NCI-H128 (cell line): ENCODE data around the gene CCL21.

Source experiments
- DNase-seq: peaks from one replicate; lab custom pipeline; 2025; ENCODE audit not compliant: unreplicated experiment; lab: John Stamatoyannopoulos, UW

CCL21 gene

GRCh38 chr9:34709196-34709978 lies 549 bp downstream of the CCL21 start:
- DNase-seq, result no peak

DNA sequence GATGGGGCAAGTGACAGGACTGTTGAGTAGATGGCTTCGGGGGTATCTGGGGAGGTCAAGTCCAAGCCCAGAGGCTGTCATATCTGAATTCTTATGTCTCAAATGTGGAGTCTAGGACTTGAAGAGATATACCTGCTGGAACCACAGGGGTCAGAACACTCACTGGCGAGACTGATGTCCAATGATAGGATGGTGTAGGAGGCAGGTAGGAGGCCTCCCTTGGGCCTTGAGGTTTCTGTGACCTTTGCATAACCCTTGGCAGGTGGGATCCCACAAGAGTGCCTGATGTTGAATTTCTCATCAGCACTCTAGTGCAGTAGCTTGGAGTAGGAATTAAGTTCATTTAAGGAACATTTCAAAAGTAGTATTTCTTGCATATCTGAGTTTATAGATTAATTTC lies 2.8 kb downstream of the CCL21 start:
- DNase-seq, result no peak

DNA sequence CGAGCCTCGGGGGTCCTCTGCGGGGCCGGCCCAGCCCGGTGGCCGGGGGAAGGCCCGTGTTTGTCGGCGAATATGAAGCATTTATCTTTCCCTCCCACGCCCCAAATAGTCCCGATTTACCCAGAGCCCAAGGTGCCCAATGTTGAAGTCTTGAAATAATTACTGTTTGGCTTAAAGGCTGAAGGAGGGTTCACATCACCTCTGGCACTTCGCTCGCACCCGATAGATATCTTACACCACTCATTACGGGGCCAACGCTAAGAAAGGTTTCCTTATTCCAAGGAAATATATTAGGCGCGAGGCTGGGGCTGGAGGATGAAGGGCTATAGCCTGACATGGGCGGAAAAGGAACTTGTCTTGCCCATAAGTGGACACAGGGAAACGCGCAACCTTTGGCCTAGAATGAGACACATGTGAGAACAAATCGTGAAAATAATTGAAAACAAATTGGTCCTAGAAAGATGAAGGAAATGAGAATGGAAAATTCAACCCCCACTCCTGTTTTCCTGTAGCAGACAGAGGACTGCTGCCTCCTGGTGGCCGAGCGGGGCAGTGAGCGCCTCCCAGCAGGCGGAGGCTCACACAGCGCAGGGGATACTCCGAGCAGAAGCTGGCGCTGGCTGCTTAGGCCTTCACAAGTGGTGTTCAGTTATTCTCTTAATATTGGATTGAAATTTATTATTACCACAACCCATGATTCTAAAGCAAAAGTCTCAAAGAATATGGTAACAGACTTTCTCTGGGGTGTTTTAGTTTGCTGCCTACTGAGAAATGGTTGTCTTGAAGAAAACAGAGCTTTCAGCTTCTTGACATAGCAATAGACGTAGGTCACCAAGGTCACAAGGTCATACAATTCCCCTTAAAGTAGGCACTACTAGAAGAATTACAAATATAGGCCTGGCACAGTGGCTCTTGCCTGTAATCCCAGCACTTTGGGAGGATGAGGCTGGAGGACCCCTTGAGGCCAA lies 7.9 kb downstream of the CCL21 start:
- no peak for DNase-seq

- peak; percentile 62 for DNase-seq
These were observed 8.7 kb downstream of the CCL21 start for GRCh38 chr9:34701023-34701768.

- no peak for DNase-seq
These were observed 15.1 kb downstream of the CCL21 start for GRCh38 chr9:34694811-34695210.

GRCh38 chr9:34693560-34693959 lies 16.4 kb downstream of the CCL21 start:
- DNase-seq, result no peak

- no peak for DNase-seq
These were observed 18.0 kb downstream of the CCL21 start for GRCh38 chr9:34691936-34692315.

DNA sequence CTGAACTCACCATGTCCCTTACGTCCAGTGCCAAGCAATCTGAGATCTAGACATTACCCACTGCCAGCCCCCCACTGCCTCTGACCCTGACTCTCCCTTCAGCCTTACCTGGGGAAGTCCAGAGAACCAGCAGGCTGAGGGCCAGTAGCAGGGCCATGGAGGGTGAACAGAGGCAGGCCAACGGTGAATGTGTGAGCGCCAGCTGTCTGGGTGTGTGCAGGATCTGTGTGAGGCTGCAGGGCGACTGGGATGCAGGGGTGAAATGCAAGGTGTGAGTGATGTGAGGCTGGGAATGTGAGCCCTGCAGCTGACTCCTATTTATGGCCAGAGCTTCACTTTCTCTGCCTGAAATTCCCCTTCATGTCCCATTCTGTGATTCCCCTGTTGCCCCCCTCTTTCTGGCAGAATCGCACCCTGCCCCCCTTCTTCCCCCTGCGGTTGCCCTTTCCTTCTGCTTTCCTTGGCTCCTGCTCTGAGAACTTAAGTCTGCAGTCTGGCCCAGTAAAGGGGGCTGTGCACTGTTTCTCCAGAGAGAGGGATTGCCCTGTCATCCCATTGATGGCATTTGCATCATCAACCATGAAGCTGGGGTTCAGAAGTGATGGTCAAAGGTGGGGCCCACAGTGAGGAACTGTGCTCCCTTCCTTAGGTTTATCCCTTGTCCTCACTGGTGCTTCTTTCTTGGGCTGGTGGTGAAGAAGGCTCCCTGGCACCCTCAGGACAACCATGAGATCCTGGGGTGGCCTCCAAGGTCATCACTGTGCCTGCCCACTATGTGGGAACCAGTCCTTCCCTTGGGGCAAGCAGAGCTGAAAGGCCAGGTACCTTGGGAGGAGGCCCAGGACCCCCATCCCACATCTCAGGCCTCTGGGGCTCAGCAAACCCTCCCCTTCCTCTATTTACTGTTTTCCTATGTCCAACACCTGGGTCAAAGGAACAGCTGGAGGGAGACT lies 18.7 kb downstream of the CCL21 start, which contains the start of gene CCL19:
TSS of gene CCL19 (minus strand) at position 294 of the 953 bp plus-strand sequence. CDS start at position 157, 137 bp downstream.
- no peak for DNase-seq

DNA sequence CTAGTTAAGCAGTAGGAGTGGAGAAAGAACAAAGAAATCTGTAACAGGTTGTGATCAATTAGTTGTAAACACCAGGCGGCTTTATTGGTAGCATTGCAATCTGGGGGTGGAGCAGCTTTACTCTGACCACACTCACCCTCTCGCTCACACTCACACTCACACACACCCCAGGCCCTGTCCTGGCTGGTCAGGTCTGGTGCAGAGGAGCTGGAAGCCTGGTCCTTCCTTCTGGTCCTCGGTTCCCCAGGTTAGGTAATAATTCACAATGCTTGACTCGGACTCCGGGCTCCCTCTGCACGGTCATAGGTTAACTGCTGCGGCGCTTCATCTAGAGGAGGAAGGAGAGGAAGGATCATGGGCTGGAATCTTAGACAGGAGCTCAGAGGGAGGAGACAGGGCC lies 20.4 kb downstream of the CCL21 start:
- DNase-seq, result no peak

GRCh38 chr9:34689116-34689470 lies 20.8 kb downstream of the CCL21 start:
- DNase-seq, result no peak

DNA sequence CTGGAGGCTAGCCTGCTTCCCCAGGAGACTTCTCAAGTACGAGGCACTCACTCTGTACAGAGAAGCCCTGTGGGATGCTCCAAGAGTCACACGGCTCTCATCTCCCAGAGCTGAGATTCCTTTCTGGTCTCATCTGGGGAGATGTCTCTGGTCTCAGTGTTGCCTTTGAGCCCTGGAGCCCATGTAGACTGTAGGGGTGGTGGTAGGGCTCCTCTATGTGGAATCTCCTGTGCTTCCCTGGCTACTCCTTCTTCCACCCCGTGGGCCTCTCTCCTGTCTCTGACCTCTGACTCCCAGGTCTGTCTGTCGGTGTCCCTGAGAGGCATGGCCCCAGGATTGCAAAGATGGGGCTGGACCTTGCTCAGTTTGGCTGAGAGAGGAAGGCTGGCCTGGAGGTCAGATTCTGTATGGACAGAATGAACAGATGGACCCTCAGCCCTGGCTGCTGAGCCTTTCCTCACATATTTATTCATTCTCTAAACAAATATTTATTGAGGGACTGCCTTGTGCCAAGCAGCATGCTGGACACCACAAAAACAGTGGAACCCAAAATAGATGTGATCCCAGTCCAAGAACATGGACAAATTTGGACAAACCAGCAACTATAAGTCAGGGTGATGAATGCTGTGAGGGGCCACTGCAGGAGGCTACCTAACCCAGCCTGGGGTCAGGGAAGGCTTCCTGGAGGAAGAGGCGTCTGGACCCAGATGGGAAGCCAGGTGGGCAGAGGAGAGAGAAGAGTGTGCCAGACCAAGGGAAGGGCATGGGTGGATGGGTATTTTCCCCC lies 21.4 kb downstream of the CCL21 start:
- no peak for DNase-seq

DNA sequence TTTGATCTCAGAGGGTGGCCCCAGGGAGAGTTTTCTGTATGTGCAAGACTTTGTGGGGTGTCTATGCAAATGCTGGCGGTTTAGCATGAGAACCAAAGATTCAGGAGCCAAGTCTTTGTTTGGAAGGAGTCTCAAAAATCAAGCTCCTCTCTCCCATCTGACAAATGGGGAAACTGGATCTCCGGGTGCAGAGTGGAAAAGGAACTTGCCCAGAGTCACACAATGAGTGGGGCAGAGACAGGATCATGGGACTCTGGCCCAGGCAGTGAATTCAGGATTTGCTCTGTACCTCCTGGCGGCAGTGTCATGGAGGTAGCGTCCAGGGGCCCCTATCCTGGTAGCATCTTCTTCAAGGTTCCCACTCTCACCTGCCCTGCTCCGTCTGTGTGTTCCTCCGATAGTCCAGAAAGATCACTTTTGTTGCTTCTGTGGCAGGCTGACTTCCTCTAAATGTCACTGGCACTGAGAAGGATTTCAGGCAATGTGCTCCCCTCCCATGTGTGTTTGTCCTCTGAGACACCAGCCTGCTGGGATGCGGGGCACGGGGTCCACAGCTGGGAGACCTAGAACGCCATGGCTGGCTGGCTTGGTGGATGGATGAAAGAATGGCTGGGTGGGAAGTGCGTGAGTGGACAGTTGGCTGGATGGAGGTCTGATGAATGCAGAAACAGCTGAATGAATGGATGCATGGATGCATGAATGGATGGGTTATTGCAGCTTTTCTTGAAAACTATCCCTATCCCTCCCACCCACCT lies 22.5 kb downstream of the CCL21 start:
- no peak for DNase-seq

GRCh38 chr9:34686732-34687131 lies 23.2 kb downstream of the CCL21 start:
- no peak for DNase-seq

DNA sequence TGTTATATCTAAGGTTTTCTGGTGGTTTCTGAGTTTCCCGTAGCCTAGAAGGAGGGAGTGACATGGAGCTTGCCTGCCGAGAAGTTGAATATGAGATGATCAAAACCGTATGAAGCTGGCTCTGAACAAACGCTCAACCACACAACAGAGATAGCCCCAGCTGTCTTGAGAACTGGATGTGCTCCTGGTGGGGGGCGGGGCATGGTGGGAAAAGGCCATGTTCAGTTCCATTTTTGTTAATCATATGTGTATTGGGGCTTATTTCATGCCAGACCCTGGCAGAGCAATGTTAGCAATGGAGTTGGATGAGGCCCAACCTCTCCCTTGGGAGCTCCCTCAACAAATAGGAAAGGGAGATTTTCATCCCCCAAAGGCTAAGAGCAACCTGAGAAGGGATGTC lies 23.7 kb downstream of the CCL21 start:
- DNase-seq, result no peak

DNA sequence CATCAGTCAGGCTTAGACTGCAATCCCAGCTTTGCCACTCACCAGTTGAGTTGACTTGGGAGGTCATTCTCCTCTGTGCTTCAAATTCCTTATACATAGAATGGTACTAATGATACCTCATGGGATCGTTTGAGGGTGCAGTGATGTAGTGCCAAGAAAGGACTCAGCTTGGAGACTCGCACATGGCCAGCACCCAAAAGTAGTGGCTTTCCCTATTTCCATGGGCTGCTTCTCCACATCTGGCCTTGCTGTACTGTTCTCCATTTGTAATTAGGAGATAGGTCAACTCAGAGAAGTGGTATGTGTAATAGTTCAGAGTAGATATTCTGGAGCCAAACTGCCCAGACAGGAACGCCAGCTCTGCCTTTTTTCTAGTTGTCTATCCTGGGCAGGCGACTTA lies 24.3 kb downstream of the CCL21 start:
- no peak for DNase-seq

DNA sequence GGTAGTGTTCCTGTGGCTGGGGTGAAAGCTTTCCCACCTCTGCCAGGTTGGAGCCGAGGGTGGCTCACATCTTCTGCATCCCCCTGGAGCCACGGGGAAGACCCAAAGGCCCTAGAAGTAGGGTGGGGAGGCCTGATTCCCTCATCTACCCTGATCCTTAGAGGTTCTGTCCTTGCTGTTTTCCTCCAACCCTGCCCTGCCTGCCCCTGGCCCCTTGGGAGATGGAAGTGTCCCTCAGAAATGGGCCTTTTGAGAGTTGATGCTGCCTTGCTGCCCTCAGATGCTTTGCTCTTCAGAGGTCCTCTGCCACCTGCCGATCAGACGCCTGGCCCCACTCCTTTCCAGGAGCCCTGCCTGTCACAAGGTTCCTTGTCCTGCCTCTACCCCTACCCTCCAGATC lies 25.1 kb downstream of the CCL21 start:
- no peak for DNase-seq

GRCh38 chr9:34684145-34684544 lies 25.8 kb downstream of the CCL21 start:
- DNase-seq, result no peak

DNA sequence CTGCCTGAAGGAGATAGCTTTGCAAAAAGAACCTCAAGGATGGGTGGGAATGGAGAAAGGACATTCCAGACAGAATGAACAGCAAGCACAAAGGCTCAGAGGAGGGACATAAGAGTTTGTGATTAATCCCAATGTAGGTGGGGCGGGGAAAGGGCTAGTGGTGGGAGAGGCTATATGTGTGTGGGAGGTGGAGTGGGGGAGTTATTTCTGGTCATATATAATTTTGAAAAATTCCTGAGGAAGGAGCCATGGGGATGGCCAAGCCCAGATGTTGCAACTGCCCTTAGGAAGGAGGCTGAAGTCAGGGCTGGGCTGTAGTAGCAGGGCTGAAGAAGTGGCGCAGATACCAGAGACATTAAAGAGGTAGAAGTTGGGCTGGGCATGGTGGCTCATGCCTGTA lies 34.1 kb downstream of the CCL21 start:
- no peak for DNase-seq
